HG03175 (cell line): Measurements from ENCODE around the gene EVX2.

Experiments
- ATAC-seq: cut with Tn5 transposase; IDR thresholded peaks from one replicate; pipeline ENCODE4 v1.9.1; 2021; ENCODE audit warnings: mild to moderate bottlenecking, moderate library complexity; ENCODE audit not compliant: unreplicated experiment

Gene EVX2

GRCh38 chr2:176096986-176097819 is 13.4 kb upstream of the EVX2 start:
- peak; percentile 79 for ATAC-seq

GRCh38 chr2:176096243-176096985 is 12.7 kb upstream of the EVX2 start:
- ATAC-seq, result no peak

- ATAC-seq, result no peak
These were observed 11.7 kb upstream of the EVX2 start for GRCh38 chr2:176095421-176095820.

- no peak for ATAC-seq
These were observed 10.6 kb upstream of the EVX2 start for GRCh38 chr2:176094349-176094748.

GRCh38 chr2:176093898-176094249 is 10.1 kb upstream of the EVX2 start:
- ATAC-seq, result no peak

- no peak for ATAC-seq
These were observed 9.6 kb upstream of the EVX2 start for GRCh38 chr2:176093145-176093897.

GRCh38 chr2:176092270-176093144 is 8.7 kb upstream of the EVX2 start, which contains the start of gene HOXD13:
TSS of gene HOXD13 (plus strand) at chr2:176092721. CDS start at chr2:176092891, 170 bp downstream.
- no peak for ATAC-seq

GRCh38 chr2:176091329-176092258 is 7.8 kb upstream of the EVX2 start:
- ATAC-seq, result no peak

GRCh38 chr2:176090862-176091261 is 7.1 kb upstream of the EVX2 start:
- ATAC-seq, result no peak

GRCh38 chr2:176089843-176090395 is 6.2 kb upstream of the EVX2 start:
- ATAC-seq, result no peak

- no peak for ATAC-seq
These were observed 5.4 kb upstream of the EVX2 start for GRCh38 chr2:176088937-176089842.

- ATAC-seq, result no peak
These were observed 4.5 kb upstream of the EVX2 start for GRCh38 chr2:176088048-176088936.

- no peak for ATAC-seq
These were observed 3.7 kb upstream of the EVX2 start for GRCh38 chr2:176087330-176088047.

GRCh38 chr2:176085861-176086771 is 2.4 kb upstream of the EVX2 start:
- no peak for ATAC-seq

GRCh38 chr2:176085120-176085788 is 1.5 kb upstream of the EVX2 start:
- no peak for ATAC-seq
